Tibial artery (tissue), 4 donors: ENCODE data around the gene SIGLEC15.
A peak's percentile ranks its signal among the peaks of the same experiment; 100 is the strongest.
"Not testable (repeated sequence)": the region's sequence is repeated elsewhere in the genome, so short reads cannot be mapped to it uniquely, and the experiment has no call there.

Source experiments
- DNase-seq, 2 donors: peaks; one replicate each; pipeline ENCODE4 v3.0.0-alpha.2; 2019
- H3K27ac ChIP-seq, 2 donors: fragments of 200-600 bp; sonication (generic) in 1 of 2; 1 replicate in 1 of 2; 2 replicates in 1 of 2; pipeline ENCODE4 v1.5.1; 2018 to 2019; ENCODE audit warnings: mild to moderate bottlenecking in 1 of 2
- H3K27me3 ChIP-seq, 2 donors: fragments of 200-600 bp; sonication (generic) in 1 of 2; one replicate each; pipeline versions ENCODE4 v1.5.1 to v1.6.0; 2016 to 2019
- H3K36me3 ChIP-seq, 3 donors: fragments of 200-600 bp; sonication (generic) in 2 of 3; one replicate each; pipeline ENCODE4 v1.5.1; 2016 to 2019; ENCODE audit warnings: mild to moderate bottlenecking in 2 of 3
- H3K4me1 ChIP-seq, 4 donors: fragments of 200-600 bp; sonication (generic) in 2 of 4; 1 replicate in 3 of 4; 2 replicates in 1 of 4; pipeline ENCODE4 v1.5.1; 2016 to 2019
- H3K4me3 ChIP-seq, 2 donors: fragments of 200-600 bp; sonication (generic) in 1 of 2; 1 replicate in 1 of 2; 2 replicates in 1 of 2; pipeline ENCODE4 v1.5.1; 2018 to 2019; ENCODE audit warnings: mild to moderate bottlenecking in 2 of 2
- H3K9me3 ChIP-seq, 3 donors: fragments of 200-600 bp; sonication (generic) in 1 of 3; one replicate each; pipeline ENCODE4 v1.5.1; 2016 to 2019
- intact Hi-C: fragments of 100-400 bp; cut with DNase I; formaldehyde crosslinking; loops from one replicate; pipeline ENCODE4 v1.15.0; 2023; ENCODE audit warnings: low total_unique reads
- TF ChIP-seq, protein P1 (sequence below), 2 experiments: fragments of 200-600 bp in 1 of 2; fragments of 450-650 bp in 1 of 2; IDR thresholded peaks; one replicate each; pipeline ENCODE4 v1.5.1; 2017 to 2019; ENCODE audit warnings: antibody characterized with exemption in 2 of 2, mild to moderate bottlenecking in 1 of 2, moderate library complexity in 1 of 2

Gene SIGLEC15

DNA sequence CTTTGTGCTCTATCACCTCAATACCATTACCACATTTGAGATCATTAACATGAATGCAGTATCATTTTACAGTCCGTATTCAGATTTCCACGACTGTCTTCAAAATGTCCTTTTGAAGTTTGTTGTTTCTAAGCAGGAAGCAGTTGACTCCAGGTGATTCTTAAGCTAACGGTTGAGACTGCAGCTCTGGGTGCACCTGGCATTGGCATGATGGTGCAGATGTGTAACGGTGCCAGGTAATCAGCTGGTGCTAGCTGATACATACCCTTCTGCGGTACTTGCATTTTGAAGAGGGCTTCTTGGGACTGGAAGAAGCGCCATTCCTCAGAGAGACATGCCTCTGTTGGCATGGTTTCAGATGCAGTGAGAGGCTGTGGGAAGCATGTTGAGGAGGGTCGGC is 19.5 kb downstream of the SIGLEC15 start:
- no peak for DNase-seq
- no peak overlapping the region for H3K27ac ChIP-seq
- no peaks in the 10 kb centered on the region for H3K4me1 ChIP-seq
- intact Hi-C loops: no loop called here
- H3K4me3 ChIP-seq: no peak overlapping the region
- H3K27me3 ChIP-seq: no peaks in the 10 kb centered on the region
- H3K9me3 ChIP-seq: no peaks in the 10 kb centered on the region
- TF ChIP-seq, protein P1, sequence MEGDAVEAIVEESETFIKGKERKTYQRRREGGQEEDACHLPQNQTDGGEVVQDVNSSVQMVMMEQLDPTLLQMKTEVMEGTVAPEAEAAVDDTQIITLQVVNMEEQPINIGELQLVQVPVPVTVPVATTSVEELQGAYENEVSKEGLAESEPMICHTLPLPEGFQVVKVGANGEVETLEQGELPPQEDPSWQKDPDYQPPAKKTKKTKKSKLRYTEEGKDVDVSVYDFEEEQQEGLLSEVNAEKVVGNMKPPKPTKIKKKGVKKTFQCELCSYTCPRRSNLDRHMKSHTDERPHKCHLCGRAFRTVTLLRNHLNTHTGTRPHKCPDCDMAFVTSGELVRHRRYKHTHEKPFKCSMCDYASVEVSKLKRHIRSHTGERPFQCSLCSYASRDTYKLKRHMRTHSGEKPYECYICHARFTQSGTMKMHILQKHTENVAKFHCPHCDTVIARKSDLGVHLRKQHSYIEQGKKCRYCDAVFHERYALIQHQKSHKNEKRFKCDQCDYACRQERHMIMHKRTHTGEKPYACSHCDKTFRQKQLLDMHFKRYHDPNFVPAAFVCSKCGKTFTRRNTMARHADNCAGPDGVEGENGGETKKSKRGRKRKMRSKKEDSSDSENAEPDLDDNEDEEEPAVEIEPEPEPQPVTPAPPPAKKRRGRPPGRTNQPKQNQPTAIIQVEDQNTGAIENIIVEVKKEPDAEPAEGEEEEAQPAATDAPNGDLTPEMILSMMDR (IDR thresholded peaks at IDR 0.05): no peak
- H3K36me3 ChIP-seq: peaks cover 0 to 25% (median 4%) of the 10 kb centered on the region in 3 donors

- H3K4me3 ChIP-seq: no peak overlapping the region
- no peaks in the 10 kb centered on the region for H3K4me1 ChIP-seq
- peaks cover 0 to 29% (median 8%) of the 10 kb centered on the region in 3 donors for H3K36me3 ChIP-seq
- H3K27ac ChIP-seq: no peak overlapping the region
- TF ChIP-seq, protein P1 (IDR thresholded peaks at IDR 0.05): no peak
- intact Hi-C loops: no loop called here
- H3K9me3 ChIP-seq: no peaks in the 10 kb centered on the region
- no peaks in the 10 kb centered on the region for H3K27me3 ChIP-seq
- DNase-seq: no peak
These were observed 19.9 kb downstream of the SIGLEC15 start for GRCh38 chr18:45845410-45845809.

GRCh38 chr18:45847119-45847518 is 21.6 kb downstream of the SIGLEC15 start:
- TF ChIP-seq, protein P1 (IDR thresholded peaks at IDR 0.05): no peak
- Histone ChIP-seq H3K4me1 (no peaks in the 10 kb centered on the region), H3K27me3 (no peaks in the 10 kb centered on the region), H3K9me3 (no peaks in the 10 kb centered on the region), H3K36me3 (peaks cover under 1 to 42% (median 13%) of the 10 kb centered on the region in 3 donors), H3K4me3 (no peak overlapping the region), H3K27ac (no peak overlapping the region)
- no peak for DNase-seq
- intact Hi-C loops: no loop called here

- H3K4me1 ChIP-seq, H3K27ac ChIP-seq, H3K27me3 ChIP-seq, DNase-seq, H3K9me3 ChIP-seq, intact Hi-C loops, H3K4me3 ChIP-seq: not testable (repeated sequence)
- peaks cover 9 to 57% (median 27%) of the 10 kb centered on the region in 3 donors for H3K36me3 ChIP-seq
These were observed 23.2 kb downstream of the SIGLEC15 start for GRCh38 chr18:45848643-45849042.

GRCh38 chr18:45849529-45849928 is 24.1 kb downstream of the SIGLEC15 start:
- intact Hi-C loops: no loop called here
- no peak for DNase-seq
- TF ChIP-seq, protein P1 (IDR thresholded peaks at IDR 0.05): no peak

GRCh38 chr18:45850021-45850420 is 24.5 kb downstream of the SIGLEC15 start:
- peaks cover 20 to 69% (median 37%) of the 10 kb centered on the region in 3 donors for H3K36me3 ChIP-seq
- TF ChIP-seq, protein P1 (IDR thresholded peaks at IDR 0.05): peak in 1 of 2 experiments; percentile 19
- H3K27ac ChIP-seq: no peak overlapping the region
- H3K4me1 ChIP-seq: no peaks in the 10 kb centered on the region
- no peak overlapping the region for H3K4me3 ChIP-seq
- DNase-seq: no peak
- intact Hi-C loops: no loop called here
- no peaks in the 10 kb centered on the region for H3K27me3 ChIP-seq
- H3K9me3 ChIP-seq: no peaks in the 10 kb centered on the region

More at GRCh38 chr18:45849529-45849928, 24.1 kb downstream of the SIGLEC15 start:
- Histone ChIP-seq H3K4me1 (no peaks in the 10 kb centered on the region), H3K27ac (no peak overlapping the region), H3K4me3 (no peak overlapping the region), H3K36me3 (peaks cover 15 to 66% (median 33%) of the 10 kb centered on the region in 3 donors), H3K9me3 (no peaks in the 10 kb centered on the region), H3K27me3 (no peaks in the 10 kb centered on the region)
